COLO668 (cell line): Measurements from ENCODE around the gene CCN5.
"Not testable (repeated sequence)": the region's sequence is repeated elsewhere in the genome, so short reads cannot be mapped to it uniquely, and the experiment has no call there.

Experiments used
- DNase-seq: peaks from one replicate; lab custom pipeline; 2025; ENCODE audit not compliant: unreplicated experiment; lab: John Stamatoyannopoulos, UW

CCN5 gene

GRCh38 chr20:44756011-44756688, 41.0 kb downstream of the CCN5 start:
- no peak for DNase-seq

GRCh38 chr20:44756956-44757355, 41.8 kb downstream of the CCN5 start:
- DNase-seq: no peak

GRCh38 chr20:44758247-44759101, 43.3 kb downstream of the CCN5 start:
- no peak for DNase-seq

GRCh38 chr20:44759595-44759994, 44.4 kb downstream of the CCN5 start:
- DNase-seq: no peak

- no peak for DNase-seq
These were observed 46.3 kb downstream of the CCN5 start for GRCh38 chr20:44761423-44761822.

GRCh38 chr20:44762466-44763140, 47.4 kb downstream of the CCN5 start:
- DNase-seq: no peak

GRCh38 chr20:44763798-44764197, 48.6 kb downstream of the CCN5 start:
- DNase-seq: not testable (repeated sequence)

- no peak for DNase-seq
These were observed 49.9 kb downstream of the CCN5 start for GRCh38 chr20:44765091-44765490.

GRCh38 chr20:44765701-44766347, 50.7 kb downstream of the CCN5 start:
- no peak for DNase-seq

GRCh38 chr20:44768256-44768655, 53.1 kb downstream of the CCN5 start:
- DNase-seq: no peak

- DNase-seq: no peak
These were observed 53.8 kb downstream of the CCN5 start for GRCh38 chr20:44768854-44769480.

- DNase-seq: no peak
These were observed 54.3 kb downstream of the CCN5 start for GRCh38 chr20:44769481-44769863.

GRCh38 chr20:44770484-44771171, 55.5 kb downstream of the CCN5 start:
- no peak for DNase-seq

- DNase-seq: no peak
These were observed 56.0 kb downstream of the CCN5 start for GRCh38 chr20:44771172-44771535.

- DNase-seq: no peak
These were observed 57.5 kb downstream of the CCN5 start for GRCh38 chr20:44772636-44773035.

GRCh38 chr20:44773070-44773829, 58.1 kb downstream of the CCN5 start:
- no peak for DNase-seq

GRCh38 chr20:44776980-44777379, 61.8 kb downstream of the CCN5 start:
- DNase-seq: no peak
